Lower leg skin (tissue), 3 donors: Measurements from ENCODE around the gene RAB1A.

Experiments used
- CTCF ChIP-seq, 3 donors: fragments of 450-650 bp; IDR thresholded peaks; one replicate each; pipeline ENCODE4 v1.5.1; 2016; ENCODE audit warnings: antibody characterized with exemption in 3 of 3, mild to moderate bottlenecking in 3 of 3, moderate library complexity in 2 of 3
- POLR2A ChIP-seq, 2 donors: fragments of 450-650 bp; IDR thresholded peaks; one replicate each; pipeline ENCODE4 v1.6.1; 2016 to 2017; ENCODE audit warnings: antibody characterized with exemption in 2 of 2, mild to moderate bottlenecking in 1 of 2, moderate library complexity in 1 of 2

GRCh38 chr2:65072181-65072970 lies 57.5 kb downstream of the RAB1A start:
- no peak for TF ChIP-seq CTCF (IDR thresholded peaks at IDR 0.05)
- no peak for TF ChIP-seq POLR2A (IDR thresholded peaks at IDR 0.05)
